PC-3 (cell line): Measurements from ENCODE around the gene ATOH8. TPM values are rescaled to one million over a fixed set of nuclear protein-coding genes. Genes with fewer than 3 reads are reported as not detected.

Experiments used
- ATAC-seq: fragments of 200-7000 bp; cut with Tn5 transposase; 2 replicates; pipeline ENCODE4 v1.9.1; 2020; ENCODE audit warnings: mild to moderate bottlenecking, moderate library complexity
- BruUV-seq: library from RNA; stranded (reverse); fragments of 400-500 nt; replicated peaks from 2 replicates; lab custom pipeline; 2021; lab: Mats Ljungman, UMichigan
- CTCF ChIA-PET: fragments of 300-600 bp; sonication (Branson Sonifier 250); formaldehyde crosslinking; loops from one replicate; lab custom pipeline; 2022; ENCODE audit warnings: antibody characterized with exemption; lab: Charles Lee
- POLR2A ChIA-PET: fragments of 300-600 bp; sonication (Branson Sonifier 250); formaldehyde crosslinking; loops from one replicate; lab custom pipeline; 2022; ENCODE audit warnings: antibody characterized with exemption; ENCODE audit not compliant: unreplicated experiment; lab: Charles Lee
- DNase-seq: peaks from one replicate; pipeline ENCODE4 v3.0.0-alpha.2; 2015
- H2AFZ ChIP-seq: fragments of 300-600 bp; sonication (generic); 2 replicates; pipeline ENCODE4 v1.6.0; 2016; ENCODE audit warnings: antibody characterized with exemption, low read length
- H3F3A ChIP-seq: fragments of 300-600 bp; sonication (generic); one replicate; pipeline ENCODE4 v1.6.0; 2017; ENCODE audit warnings: antibody characterized with exemption, low read length, control low read depth, mild to moderate bottlenecking; ENCODE audit not compliant: unreplicated experiment
- H3K27ac ChIP-seq: fragments of 300-600 bp; sonication (generic); 2 replicates; pipeline ENCODE4 v1.5.1; 2016; ENCODE audit warnings: mild to moderate bottlenecking, low read length
- H3K27me3 ChIP-seq: fragments of 300-600 bp; sonication (generic); 2 replicates; pipeline ENCODE4 v1.6.1; 2016; ENCODE audit warnings: low read length, mixed read lengths
- H3K36me3 ChIP-seq: fragments of 300-600 bp; sonication (generic); 2 replicates; pipeline ENCODE4 v1.6.1; 2016; ENCODE audit warnings: low read depth, mixed run types, low read length, mixed read lengths
- H3K4me1 ChIP-seq: fragments of 300-600 bp; sonication (generic); 2 replicates; pipeline ENCODE4 v1.5.1; 2016; ENCODE audit warnings: low read length; ENCODE audit not compliant: insufficient read depth
- H3K4me2 ChIP-seq: fragments of 300-600 bp; sonication (generic); 2 replicates; pipeline ENCODE4 v1.6.0; 2016; ENCODE audit warnings: low read length
- H3K4me3 ChIP-seq: fragments of 300-600 bp; sonication (generic); 2 replicates; pipeline ENCODE4 v1.5.1; 2016; ENCODE audit warnings: mild to moderate bottlenecking, low read length, mixed read lengths
- H3K79me2 ChIP-seq: fragments of 300-600 bp; sonication (generic); 2 replicates; pipeline ENCODE4 v1.6.1; 2017; ENCODE audit warnings: low read length, mixed read lengths
- H3K9ac ChIP-seq: fragments of 300-600 bp; sonication (generic); 2 replicates; pipeline ENCODE4 v1.6.0; 2016; ENCODE audit warnings: mild to moderate bottlenecking, low read length
- H3K9me2 ChIP-seq: fragments of 300-600 bp; sonication (generic); replicated peaks from 2 replicates; pipeline ENCODE4 v1.6.1; 2016; ENCODE audit warnings: mixed run types, low read length, mixed read lengths
- H3K9me3 ChIP-seq: fragments of 300-600 bp; sonication (generic); 2 replicates; pipeline ENCODE4 v1.6.1; 2016; ENCODE audit warnings: low read length, mixed read lengths
- H4K20me1 ChIP-seq: fragments of 300-600 bp; sonication (generic); 2 replicates; pipeline ENCODE4 v1.6.1; 2016; ENCODE audit warnings: low read length, mixed read lengths
- CTCF ChIP-seq: fragments of 300-600 bp; sonication (generic); conservative IDR thresholded peaks from 2 replicates; pipeline ENCODE4 v1.5.1; 2017; ENCODE audit warnings: antibody characterized with exemption, low read depth, mild to moderate bottlenecking, low read length
- EZH2 ChIP-seq: fragments of 300-600 bp; sonication (generic); IDR thresholded peaks from one replicate; pipeline ENCODE4 v1.6.1; 2017; ENCODE audit warnings: antibody characterized with exemption, mild to moderate bottlenecking, low read length; ENCODE audit not compliant: unreplicated experiment
- EZH2phosphoT487 ChIP-seq: fragments of 300-600 bp; sonication (generic); IDR thresholded peaks from 2 replicates; pipeline ENCODE4 v1.6.1; 2018; ENCODE audit warnings: mild to moderate bottlenecking, antibody characterized with exemption, low read length, borderline replicate concordance
- intact Hi-C: fragments of 100-400 bp; cut with micrococcal nuclease; formaldehyde crosslinking; loops from 2 replicates; pipeline ENCODE4 v1.9.0; 2023
- total RNA-seq: library from RNA; depleted of rRNA; stranded (reverse); fragments of >200 nt; gene quantifications from 2 replicates; pipeline ENCODE4 v1.2.3, GENCODE V29; 2014

The ATOH8 gene
- total RNA-seq, 1 experiment from 2014 or later: 0.04 TPM

DNA sequence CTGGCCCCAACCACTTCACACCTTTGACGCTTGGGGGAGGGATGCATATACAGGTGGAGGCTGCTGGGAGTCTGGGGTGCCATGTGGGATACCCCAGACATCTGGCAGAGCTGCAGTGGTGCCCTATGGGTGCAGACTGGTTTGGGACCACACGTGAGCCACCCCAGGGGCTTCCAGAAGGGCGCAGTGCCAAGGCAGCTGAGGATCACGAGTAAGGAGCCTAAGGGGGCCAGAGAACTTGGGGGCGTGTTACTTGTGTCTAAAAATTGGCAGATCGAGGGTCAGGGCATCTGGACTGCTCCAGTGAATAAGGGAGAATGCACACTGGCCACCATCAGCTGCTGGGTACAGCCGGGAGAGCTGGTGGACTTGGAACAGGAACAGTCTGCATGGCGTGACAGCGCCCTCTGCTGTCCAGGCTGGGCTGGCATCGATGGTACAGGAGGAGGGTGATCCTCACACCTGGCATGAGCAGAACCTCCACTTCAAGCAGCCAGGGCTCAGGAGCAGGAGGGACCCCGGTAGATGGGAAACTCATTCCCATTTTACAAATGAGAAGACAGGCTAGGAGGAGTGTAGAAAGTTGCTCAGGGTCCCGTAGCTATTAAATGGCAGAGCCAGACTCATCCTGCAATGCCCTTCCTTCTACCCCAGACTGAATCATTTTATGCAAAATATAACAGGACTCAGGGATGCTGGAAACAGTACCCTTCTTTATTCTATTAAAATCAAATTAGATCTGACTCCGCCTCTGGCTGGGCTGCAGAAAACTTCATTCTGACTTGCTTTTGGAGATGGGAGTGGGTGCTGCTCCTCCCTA lies 60.4 kb downstream of the ATOH8 start:
- Histone ChIP-seq H3K9me2 (no peaks in the 10 kb centered on the region), H2AFZ (no peak overlapping the region), H3K36me3 (no peaks in the 10 kb centered on the region), H3K9me3 (no peaks in the 10 kb centered on the region), H3K79me2 (no peaks in the 10 kb centered on the region), H3K4me2 (no peak overlapping the region), H3K27me3 (no peaks in the 10 kb centered on the region; the same call in 1 of the 2 replicates), H3K4me1 (peaks cover 4% of the 10 kb centered on the region; the same call in 1 of the 2 replicates), H3F3A (no peaks in the 10 kb centered on the region), H3K27ac (no peak overlapping the region), H4K20me1 (no peaks in the 10 kb centered on the region), H3K9ac (no peak overlapping the region), H3K4me3 (no peak overlapping the region)
- ChIA-PET CTCF (interaction anchor here (0.7 to 1.2 kb wide), 6 partner anchors 13 to 89 kb away, joined by 3 to 14 read pairs (median 5); partner anchors contain the start of gene ATOH8), POLR2A (no interaction called here)
- DNase-seq: peak; percentile 91
- BruUV-seq: no TSS peak
- TF ChIP-seq EZH2: no peak
- TF ChIP-seq EZH2phosphoT487: no peak
- TF ChIP-seq CTCF: peak; percentile 96
- peak; percentile 97 for ATAC-seq
- intact Hi-C loops: loop anchor here (1.0 to 10.0 kb wide), 4 partner anchors 42 to 169 kb away; no protein-coding TSS in a partner anchor

GRCh38 chr2:85814802-85815550 lies 61.2 kb downstream of the ATOH8 start:
- no peak overlapping the region for H3K4me3 ChIP-seq
- intact Hi-C loops: loop anchor here (1.0 to 10.0 kb wide), 4 partner anchors 43 to 170 kb away; no protein-coding TSS in a partner anchor
- ATAC-seq (no peak), DNase-seq (no peak)
- H3K79me2 ChIP-seq: no peaks in the 10 kb centered on the region
- no peak overlapping the region for H3K4me2 ChIP-seq
- BruUV-seq: no TSS peak
- no peaks in the 10 kb centered on the region for H3K36me3 ChIP-seq
- no peak overlapping the region for H3K27ac ChIP-seq
- H3K27me3 ChIP-seq: peaks cover 7% of the 10 kb centered on the region
- ChIA-PET POLR2A (no interaction called here), CTCF (interaction anchor here (0.6 to 1.2 kb wide), 6 partner anchors 13 to 121 kb away, joined by 3 to 14 read pairs (median 4); partner anchors contain the start of gene ATOH8)
- no peaks in the 10 kb centered on the region for H3K9me2 ChIP-seq
- H3K9me3 ChIP-seq: no peaks in the 10 kb centered on the region
- H2AFZ ChIP-seq: no peak overlapping the region
- no peaks in the 10 kb centered on the region for H4K20me1 ChIP-seq
- peaks cover 4% of the 10 kb centered on the region; the same call in 1 of the 2 replicates for H3K4me1 ChIP-seq
- TF ChIP-seq EZH2 (no peak), CTCF (no peak), EZH2phosphoT487 (no peak)
- H3F3A ChIP-seq: no peaks in the 10 kb centered on the region
- H3K9ac ChIP-seq: no peak overlapping the region
